HG02973 (cell line): ENCODE results near the gene POTEI.
A peak's percentile ranks its signal among the peaks of the same experiment; 100 is the strongest.
"Not testable (repeated sequence)": the region's sequence is repeated elsewhere in the genome, so short reads cannot be mapped to it uniquely, and the experiment has no call there.

ENCODE experiments used
- ATAC-seq: cut with Tn5 transposase; IDR thresholded peaks from one replicate; pipeline ENCODE4 v1.9.1; 2021; ENCODE audit warnings: moderate library complexity; ENCODE audit not compliant: unreplicated experiment

Gene POTEI

DNA sequence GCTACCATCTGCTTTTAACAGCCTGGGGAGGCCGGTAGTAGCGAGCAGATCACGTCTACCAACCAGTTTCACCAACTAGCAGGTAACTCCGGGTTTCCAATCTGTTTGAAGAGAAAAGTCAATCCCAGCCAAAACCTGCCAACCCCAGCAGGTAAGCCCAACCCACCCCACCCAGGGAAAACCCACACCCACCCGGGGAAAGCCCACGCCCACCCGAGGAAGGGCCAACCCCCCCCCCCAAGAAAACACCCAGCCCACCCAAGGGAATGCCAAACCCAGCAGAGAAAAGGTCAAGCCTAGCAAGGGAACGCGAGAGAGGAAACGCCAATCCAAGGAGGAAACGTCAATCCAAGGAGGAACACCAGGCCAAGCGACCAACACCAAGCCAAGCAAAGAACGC is at the start of gene POTEI:
Gene POTEI, minus strand, starts transcription at position 101 of the 400 bp plus-strand sequence. Its CDS starts 93 bp downstream, at position 8.
- ATAC-seq = not testable (repeated sequence)

GRCh38 chr2:130556441-130556840 is 47.3 kb upstream of the POTEI start:
- ATAC-seq = not testable (repeated sequence)

GRCh38 chr2:130554178-130554577 is 45.0 kb upstream of the POTEI start:
- not testable (repeated sequence) for ATAC-seq

DNA sequence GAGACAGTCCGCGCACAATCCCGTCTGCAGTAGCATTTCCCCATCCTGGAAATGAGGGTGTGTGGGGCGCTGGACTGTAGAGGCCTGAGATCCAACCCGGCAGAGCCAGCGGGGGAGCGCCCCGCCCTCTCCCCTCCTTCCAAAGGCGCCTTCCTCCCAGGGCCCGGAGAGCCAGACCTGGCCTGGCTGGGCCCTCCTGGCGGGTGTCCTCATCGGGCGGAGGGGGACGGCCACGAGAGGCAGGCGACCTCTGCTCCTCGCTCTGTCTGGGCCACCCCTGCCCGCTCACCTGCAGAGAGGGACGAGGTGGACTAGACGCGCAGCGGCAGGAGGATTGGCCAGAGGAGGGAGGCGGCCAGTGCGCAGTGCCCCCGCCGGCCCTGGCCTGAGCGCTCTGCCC is 40.3 kb upstream of the POTEI start:
- ATAC-seq = not testable (repeated sequence)

GRCh38 chr2:130548418-130548817 is 39.3 kb upstream of the POTEI start:
- not testable (repeated sequence) for ATAC-seq

GRCh38 chr2:130544978-130545377 is 35.9 kb upstream of the POTEI start:
- ATAC-seq = not testable (repeated sequence)

DNA sequence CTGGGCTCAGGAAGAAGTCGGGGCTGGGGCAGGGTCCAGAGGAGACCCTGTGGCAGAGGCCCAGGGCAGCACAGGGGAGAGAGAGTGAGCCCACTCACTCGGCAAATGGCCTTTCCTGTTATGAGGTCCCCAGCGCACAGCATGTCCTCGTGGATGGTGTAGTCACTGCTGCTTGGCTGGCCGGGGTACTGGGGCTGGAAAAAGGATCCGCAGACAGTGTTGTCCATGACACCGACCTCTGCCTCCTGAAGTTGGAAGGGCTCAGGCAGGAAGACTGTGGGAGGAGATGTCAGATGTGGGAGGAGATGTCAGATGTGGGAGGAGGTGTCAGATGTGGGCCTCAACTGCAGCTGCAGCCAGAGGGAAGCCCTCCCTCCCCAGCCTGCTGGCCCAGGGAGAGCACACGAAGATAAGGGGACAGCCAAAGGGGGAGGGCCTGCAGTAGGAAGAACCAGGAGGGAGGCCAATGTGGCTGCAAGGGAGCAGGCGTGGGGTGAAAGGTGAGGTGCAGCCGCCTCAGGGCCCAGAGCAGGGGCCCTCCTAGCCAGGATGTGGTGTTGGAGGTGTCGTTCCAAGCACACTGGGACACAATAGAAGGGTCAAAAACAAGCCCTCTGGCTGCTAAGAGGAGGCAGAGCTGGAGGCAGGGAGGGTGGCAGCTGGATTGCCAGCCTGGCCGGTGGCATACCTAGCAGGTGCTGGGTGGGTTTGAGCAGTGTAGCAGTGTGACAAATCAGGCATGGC is 34.8 kb upstream of the POTEI start:
- not testable (repeated sequence) for ATAC-seq

DNA sequence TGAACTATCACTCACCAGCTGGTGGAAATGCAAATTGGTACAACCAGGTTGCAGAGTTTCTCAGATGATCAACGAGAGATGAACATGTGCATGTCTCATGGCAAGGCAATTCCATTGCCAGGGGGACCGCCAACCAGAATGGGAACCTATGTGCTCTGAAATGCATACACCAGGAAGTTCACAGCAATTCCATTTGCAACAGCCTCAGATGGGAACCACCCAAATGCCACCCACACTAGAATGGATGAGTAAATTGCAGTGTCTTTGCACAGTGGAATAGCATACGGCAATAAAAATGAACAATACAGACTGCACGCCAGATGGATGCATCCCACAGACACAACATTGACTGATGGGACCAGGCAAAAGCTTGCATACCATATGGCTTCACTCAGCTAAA is 33.7 kb upstream of the POTEI start:
- not testable (repeated sequence) for ATAC-seq

DNA sequence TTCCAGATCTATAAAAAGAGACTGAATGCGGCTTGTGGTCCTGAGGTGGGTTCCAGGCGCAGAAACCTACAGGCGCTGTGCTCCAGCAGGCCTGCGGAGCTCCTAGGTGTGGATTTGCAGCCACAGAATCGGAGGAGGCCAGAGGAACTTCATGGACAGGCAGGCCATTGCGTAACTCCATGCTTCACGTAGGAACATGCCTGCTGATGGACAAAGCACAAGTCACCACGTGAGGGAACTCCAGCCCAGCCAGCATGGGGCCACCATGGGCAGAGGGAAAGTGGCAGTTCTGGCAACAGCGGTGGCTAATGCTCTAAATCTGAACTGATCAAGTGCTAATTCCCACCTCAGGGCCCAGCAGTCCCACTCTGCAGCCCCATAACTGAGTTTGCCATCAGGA is 29.1 kb upstream of the POTEI start:
- ATAC-seq = not testable (repeated sequence)

- ATAC-seq = not testable (repeated sequence)
Measured at GRCh38 chr2:130536654-130537053, 27.5 kb upstream of the POTEI start.

- ATAC-seq = not testable (repeated sequence)
Measured at GRCh38 chr2:130531672-130532071, 22.5 kb upstream of the POTEI start.

- ATAC-seq = peak; percentile 85
Measured at GRCh38 chr2:130531225-130531624, 22.1 kb upstream of the POTEI start.

GRCh38 chr2:130530212-130530611 is 21.1 kb upstream of the POTEI start:
- not testable (repeated sequence) for ATAC-seq

DNA sequence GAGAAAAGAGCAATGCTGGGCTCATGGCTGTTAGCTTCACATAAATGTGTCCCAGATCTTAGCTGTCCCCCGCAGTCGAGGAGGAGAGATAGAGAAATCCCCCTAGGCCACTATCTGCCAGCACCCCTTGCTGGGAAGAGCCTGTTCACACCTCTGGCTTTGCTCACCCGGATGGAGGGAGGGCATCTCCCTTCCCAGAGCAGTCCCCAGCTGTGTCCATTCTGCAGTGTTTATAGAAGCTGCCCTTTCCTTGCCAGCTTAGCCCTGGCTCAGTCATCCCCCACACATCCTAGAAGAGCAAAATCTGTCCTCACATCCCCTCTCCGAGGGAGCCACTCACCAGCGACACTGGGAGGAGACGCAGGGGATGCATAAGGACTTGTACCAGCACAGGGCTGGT is 20.4 kb upstream of the POTEI start:
- not testable (repeated sequence) for ATAC-seq

GRCh38 chr2:130527365-130527967 is 18.3 kb upstream of the POTEI start:
- not testable (repeated sequence) for ATAC-seq

- ATAC-seq = not testable (repeated sequence)
Measured at GRCh38 chr2:130522390-130522789, 13.3 kb upstream of the POTEI start.

DNA sequence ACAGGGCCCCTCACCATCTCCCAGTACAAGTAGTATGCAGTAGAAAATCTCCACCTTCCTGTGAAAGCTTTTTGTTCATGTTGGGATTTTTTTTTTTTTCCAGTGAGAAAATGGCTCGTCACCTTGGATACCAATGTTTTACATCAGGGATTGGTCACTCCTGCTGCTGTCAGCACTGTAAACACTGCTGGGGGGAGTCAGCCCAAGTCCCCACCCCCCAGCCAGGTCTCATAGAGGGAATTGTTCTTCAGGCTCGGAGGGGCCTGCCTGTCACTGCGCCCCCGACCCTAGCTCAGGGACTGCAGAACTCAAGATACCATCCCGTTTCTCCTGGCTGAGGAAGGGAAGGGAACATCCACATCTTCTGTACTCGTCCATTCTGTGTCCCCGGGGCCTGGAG is 11.9 kb upstream of the POTEI start, which contains the start of gene CFC1B:
Gene CFC1B, plus strand, starts transcription at position 231 of the 400 bp plus-strand sequence. CDS start 263 bp downstream, outside the sequence.
- not testable (repeated sequence) for ATAC-seq

DNA sequence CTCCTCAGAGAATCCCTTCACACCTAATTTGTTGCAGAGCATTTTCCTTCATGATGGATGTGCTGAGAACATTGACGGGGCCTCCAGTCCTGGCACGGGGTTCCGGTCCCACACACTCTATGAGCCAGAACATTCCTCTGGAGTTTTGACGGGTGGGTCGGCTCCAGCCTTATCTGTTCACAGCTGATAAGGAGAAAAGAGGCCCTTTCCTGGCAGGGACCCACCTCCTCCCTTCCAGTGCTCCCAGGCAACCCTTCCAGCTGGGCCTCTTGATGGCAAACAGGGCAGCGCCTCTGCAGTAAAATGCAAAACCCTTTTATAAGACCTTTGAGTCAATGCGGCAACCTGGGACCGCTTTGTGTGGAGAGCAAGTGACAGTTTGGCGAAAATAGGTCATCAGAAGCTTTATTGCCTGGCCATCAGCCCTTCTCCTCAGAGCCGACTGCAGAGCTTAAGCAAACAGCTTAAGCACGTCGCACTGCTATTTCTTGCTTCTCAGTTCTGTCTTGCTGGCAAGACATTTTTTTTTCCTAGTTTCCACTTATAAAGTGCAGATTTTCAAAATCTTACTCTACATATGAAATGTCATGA is 9.5 kb upstream of the POTEI start:
- ATAC-seq = not testable (repeated sequence)

GRCh38 chr2:130511747-130512451 is 2.8 kb upstream of the POTEI start:
- not testable (repeated sequence) for ATAC-seq

DNA sequence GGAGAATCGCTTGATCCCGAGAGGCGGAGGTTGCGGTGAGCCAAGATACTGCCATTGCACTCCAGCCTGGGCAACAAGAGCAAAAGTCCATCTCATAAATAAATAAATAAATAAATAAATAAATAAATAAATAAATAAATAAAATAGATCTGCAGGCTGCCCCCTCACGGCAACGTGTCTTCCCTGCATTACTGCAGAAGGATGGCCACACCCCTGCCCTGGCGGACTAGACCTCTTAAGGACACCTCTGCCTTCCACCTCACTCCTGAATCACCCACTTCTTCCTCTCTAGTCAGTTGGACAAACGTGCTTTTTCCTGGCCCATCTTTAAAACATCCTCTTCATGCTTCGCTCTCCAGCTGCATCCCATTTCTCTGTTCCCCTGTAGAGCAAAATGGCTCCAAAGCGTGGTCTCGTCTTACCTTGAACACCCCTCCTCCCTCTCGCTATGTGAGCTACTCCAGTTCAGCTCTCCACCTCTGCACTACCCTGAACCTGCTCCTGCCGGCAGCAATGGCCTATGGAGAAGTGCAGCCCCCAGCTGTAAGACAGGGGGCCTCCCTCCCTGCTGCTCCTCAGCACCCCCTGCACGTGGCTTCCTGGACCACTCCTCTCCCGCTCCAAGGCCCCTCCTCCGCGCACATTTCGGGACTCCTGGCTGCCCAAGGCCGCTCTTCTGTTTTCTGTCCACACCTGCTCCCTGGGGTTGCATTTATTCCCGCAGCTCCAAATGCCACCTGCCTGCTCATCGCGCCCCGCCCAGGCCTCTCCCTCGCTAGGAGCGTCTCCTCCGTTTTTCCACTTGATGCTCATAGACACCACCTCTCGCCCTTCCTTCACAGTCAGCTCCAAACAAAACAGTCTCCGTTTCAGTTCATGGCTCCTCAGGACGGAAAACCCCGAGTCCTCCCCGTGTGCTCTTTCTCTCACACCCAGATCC is 1.9 kb upstream of the POTEI start:
- ATAC-seq = not testable (repeated sequence)
